Small intestine (tissue), 7 donors: ENCODE measurements around the gene SMTNL1. TPM values are rescaled to one million over a fixed set of nuclear protein-coding genes. Genes with fewer than 3 reads are reported as not detected.
A peak's percentile ranks its signal among the peaks of the same experiment; 100 is the strongest.

Source experiments
- DNase-seq, 2 donors: peaks; one replicate each; pipeline versions ENCODE4 v3.0.0 to v3.0.0-alpha.2; 2013
- FAIRE-seq: peaks from 2 replicates; lab custom pipeline; 2012; peaks lifted over from hg19 to GRCh38; lab: Jason Lieb, UNC
- H3K27ac ChIP-seq, 3 donors: one replicate each; pipeline ENCODE4 v1.5.1; 2013; ENCODE audit warnings: low read length in 2 of 3, mild to moderate bottlenecking in 2 of 3, control low read depth in 1 of 3, inconsistent platforms in 1 of 3, low read depth in 1 of 3, moderate library complexity in 1 of 3
- H3K27me3 ChIP-seq, 3 donors: one replicate each; pipeline ENCODE4 v1.6.1; 2013; ENCODE audit warnings: low read length in 3 of 3, inconsistent platforms in 1 of 3; ENCODE audit not compliant: control insufficient read depth in 3 of 3, insufficient read depth in 3 of 3
- H3K36me3 ChIP-seq, 3 donors: one replicate each; pipeline ENCODE4 v1.6.1; 2013; ENCODE audit warnings: low read length in 3 of 3, inconsistent platforms in 1 of 3, low read depth in 1 of 3, mild to moderate bottlenecking in 1 of 3, moderate library complexity in 1 of 3; ENCODE audit not compliant: control insufficient read depth in 3 of 3, insufficient read depth in 2 of 3
- H3K4me1 ChIP-seq, 3 donors: one replicate each; pipeline ENCODE4 v1.6.1; 2013; ENCODE audit warnings: low read length in 2 of 3, inconsistent platforms in 1 of 3, low read depth in 1 of 3, mild to moderate bottlenecking in 1 of 3, moderate library complexity in 1 of 3; ENCODE audit not compliant: control insufficient read depth in 3 of 3, insufficient read depth in 2 of 3
- H3K4me3 ChIP-seq, 3 donors: one replicate each; pipeline ENCODE4 v1.5.1; 2013; ENCODE audit warnings: low read length in 3 of 3, control low read depth in 1 of 3, inconsistent platforms in 1 of 3, low read depth in 1 of 3, mild to moderate bottlenecking in 1 of 3, moderate library complexity in 1 of 3
- H3K9me3 ChIP-seq, 2 donors: one replicate each; pipeline ENCODE4 v1.6.1; 2013; ENCODE audit warnings: low read depth in 1 of 2, low read length in 1 of 2; ENCODE audit not compliant: control insufficient read depth in 2 of 2, insufficient read depth in 1 of 2
- WGBS, 3 donors: extraction: QIAGEN DNeasy Blood & Tissue Kit; methylation state at CpG; one replicate each; pipeline ENCODE4 v1.1.7; 2013; 5-methylcytosine and 5-hydroxymethylcytosine counted together
- polyA plus RNA-seq, 4 donors: library from polyadenylated mRNA; stranded (reverse) in 3 of 4; unstranded in 1 of 4; fragments of 200-250 nt in 3 of 4; fragments of 120-200 nt in 1 of 4; gene quantifications; one replicate each; pipeline versions ENCODE4 v1.2.1 to v1.2.3, GENCODE V29; 2013
- donor health status: healthy with polysubstance abuse.
- donor health status: control.
- donor health status: control.
- donor health status: Bipolar disorder and iron deficiency.
- donor health status: healthy.

Gene SMTNL1
- polyA plus RNA-seq, 4 donors = 0.58 TPM; not detected in 3

DNA sequence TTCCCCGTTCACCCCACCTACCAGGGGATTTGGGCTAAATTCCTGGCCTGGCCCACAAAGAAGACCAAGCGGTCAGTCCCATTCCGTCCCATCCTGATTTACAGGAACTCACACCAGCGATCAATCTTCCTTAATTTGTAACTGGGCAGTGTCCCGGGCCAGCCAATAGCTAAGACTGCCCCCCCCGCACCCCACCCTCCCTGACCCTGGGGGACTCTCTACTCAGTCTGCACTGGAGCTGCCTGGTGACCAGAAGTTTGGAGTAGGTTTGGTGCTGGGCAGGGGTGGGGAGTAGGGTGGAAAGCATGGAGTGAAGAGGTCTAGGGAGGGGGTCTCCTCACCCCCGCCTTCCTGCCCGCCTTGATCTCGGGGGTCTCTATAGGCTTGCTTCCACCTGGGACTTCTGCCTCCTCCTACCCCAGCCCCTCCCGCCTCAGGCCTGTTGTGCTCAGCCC, 60.1 kb downstream of the SMTNL1 start, which contains the start of gene SERPING1:
TSS of gene SERPING1 (plus strand) at position 225 of the 455 bp plus-strand sequence. CDS start 586 bp downstream, outside the sequence.
- Histone ChIP-seq H3K27me3 (peaks cover 0 to 12% (median 0%) of the 10 kb centered on the region in 3 donors), H3K27ac (peak within 1 kb of the TSS in 2 of 3 donors; percentile 47 to 95), H3K9me3 (no peaks in the 10 kb centered on the region), H3K36me3 (no peaks in the 10 kb centered on the region), H3K4me1 (no peaks in the 10 kb centered on the region), H3K4me3 (peak within 1 kb of the TSS; percentile 7 to 46 (median 38))
- DNase-seq = peak in 1 of 2 donors; percentile 24
- WGBS, 3 donors = 29 to 54% (median 44%) methylated on average over 9 to 10 of the region's 10 CpGs
- FAIRE-seq = no peak

GRCh38 chr11:57597916-57598830, 60.8 kb downstream of the SMTNL1 start:
- whole genome bisulfite sequencing, 3 donors = 4 to 9% (median 5%) methylated on average over 31 to 33 of the region's 33 CpGs
- H3K27ac ChIP-seq = peak overlapping the region in 2 of 3 donors; percentile 47 to 95
- FAIRE-seq = no peak

DNA sequence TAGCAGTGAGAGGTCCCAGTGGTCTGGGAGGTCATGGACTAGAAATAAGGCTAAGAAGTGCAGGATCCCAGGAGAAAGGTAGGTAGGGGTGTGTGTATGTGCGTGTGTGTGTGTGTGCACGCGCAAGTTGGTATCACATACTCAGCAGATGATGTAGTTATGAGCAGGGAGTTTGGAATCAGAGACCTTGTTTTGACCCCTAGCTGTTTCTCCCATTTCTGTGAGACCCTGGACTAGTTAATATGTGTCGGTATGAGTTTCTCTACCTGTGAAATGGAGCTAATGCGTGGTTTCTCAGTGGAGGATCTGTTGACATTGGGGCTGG, 61.4 kb downstream of the SMTNL1 start:
- Histone ChIP-seq H3K9me3 (no peaks in the 10 kb centered on the region), H3K4me1 (no peaks in the 10 kb centered on the region), H3K4me3 (peak overlapping the region in 1 of 3 donors; percentile 46), H3K27me3 (peaks cover 0 to 12% (median 0%) of the 10 kb centered on the region in 3 donors), H3K27ac (peak overlapping the region in 2 of 3 donors; percentile 47 to 69), H3K36me3 (no peaks in the 10 kb centered on the region)
- DNase-seq (no peak), FAIRE-seq (no peak)
- WGBS, 3 donors = 68 to 81% (median 80%) methylated on average over 5 of the region's 5 CpGs

More at GRCh38 chr11:57597916-57598830, 60.8 kb downstream of the SMTNL1 start:
- no peaks in the 10 kb centered on the region for H3K4me1 ChIP-seq
- DNase-seq = peak in 1 of 2 donors; percentile 49
- peaks cover 0 to 12% (median 0%) of the 10 kb centered on the region in 3 donors for H3K27me3 ChIP-seq
- H3K4me3 ChIP-seq = peak overlapping the region; percentile 7 to 46 (median 38)
- no peaks in the 10 kb centered on the region for H3K9me3 ChIP-seq
- no peaks in the 10 kb centered on the region for H3K36me3 ChIP-seq

DNA sequence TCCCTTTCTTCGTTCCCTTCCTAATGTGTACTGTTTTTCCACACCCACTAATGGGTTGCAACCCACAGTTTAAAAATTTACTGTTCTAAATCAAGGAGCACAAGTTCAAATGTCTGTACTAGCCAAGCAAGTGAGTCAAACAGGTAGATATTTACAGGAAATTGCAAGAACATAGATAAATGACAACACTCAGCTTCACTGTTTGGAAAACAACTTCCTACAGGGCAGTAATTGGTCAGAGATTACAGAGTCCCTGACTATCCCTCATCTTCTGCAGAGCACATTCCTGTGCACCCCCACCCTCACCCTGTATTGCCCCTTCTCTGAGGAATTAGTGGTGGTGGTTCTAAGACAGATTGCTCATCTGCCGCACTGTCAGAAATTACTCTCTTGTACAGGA, 62.0 kb downstream of the SMTNL1 start:
- no peaks in the 10 kb centered on the region for H3K9me3 ChIP-seq
- peak overlapping the region in 1 of 3 donors; percentile 69 for H3K27ac ChIP-seq
- WGBS, 3 donors = 36 to 79% (median 55%) methylated on average over 2 of the region's 2 CpGs
- FAIRE-seq (no peak), DNase-seq (no peak)
- peaks cover 0 to 12% (median 0%) of the 10 kb centered on the region in 3 donors for H3K27me3 ChIP-seq
- no peaks in the 10 kb centered on the region for H3K36me3 ChIP-seq
- H3K4me3 ChIP-seq = no peak overlapping the region
- H3K4me1 ChIP-seq = no peaks in the 10 kb centered on the region

Other genes with a start within 250 kb of the SMTNL1 start
- 100 to 1,000 TPM in 1 of 4 donors, 10 to 100 TPM in 3; 72.1 to 178 (median 98.6) TPM for gene TNKS1BP1, start 212.6 kb upstream of the SMTNL1 start, polyA plus RNA-seq
- 10 to 100 TPM; 32.4 to 95.4 (median 63.7) TPM for gene SSRP1, start 201.7 kb upstream of the SMTNL1 start, polyA plus RNA-seq
- gene P2RX3, start 199.2 kb upstream of the SMTNL1 start, polyA plus RNA-seq = under 1 TPM in 2 of 4 donors, not detected in 2; 0.46 to 0.68 TPM
- gene PRG3, start 156.4 kb upstream of the SMTNL1 start, polyA plus RNA-seq = under 1 TPM in 1 of 4 donors, not detected in 3; 0.22 TPM
- gene PRG2, start 146.9 kb upstream of the SMTNL1 start, polyA plus RNA-seq = under 1 TPM in 2 of 4 donors, not detected in 2; 0.15 to 0.31 TPM
- 10 to 100 TPM in 2 of 4 donors, 1 to 10 TPM in 2; 2.4 to 13.8 (median 8.3) TPM for gene SLC43A3, start 110.5 kb upstream of the SMTNL1 start, polyA plus RNA-seq
- under 1 TPM in 2 of 4 donors, not detected in 2; 0.70 to 0.87 TPM for gene RTN4RL2, start 77.1 kb upstream of the SMTNL1 start, polyA plus RNA-seq
- gene SLC43A1, start 21.9 kb upstream of the SMTNL1 start, polyA plus RNA-seq = 10 to 100 TPM in 2 of 4 donors, 1 to 10 TPM in 1, under 1 TPM in 1; 0.67 to 25.0 (median 7.9) TPM
- gene TIMM10, start 6.8 kb upstream of the SMTNL1 start, polyA plus RNA-seq = 10 to 100 TPM; 26.0 to 84.8 (median 60.7) TPM
- gene UBE2L6, start 30.1 kb downstream of the SMTNL1 start, polyA plus RNA-seq = 10 to 100 TPM; 51.7 to 72.3 (median 58.7) TPM
- gene SERPING1, start 60.1 kb downstream of the SMTNL1 start, polyA plus RNA-seq = 100 to 1,000 TPM in 1 of 4 donors, 10 to 100 TPM in 2, 1 to 10 TPM in 1; 5.4 to 201 (median 20.3) TPM
- 1 to 10 TPM in 2 of 4 donors, under 1 TPM in 1, not detected in 1; 0.86 to 2.2 (median 1.4) TPM for gene YPEL4, start 112.3 kb downstream of the SMTNL1 start, polyA plus RNA-seq
- gene CLP1, start 120.2 kb downstream of the SMTNL1 start, polyA plus RNA-seq = 10 to 100 TPM; 10.3 to 14.7 (median 13.0) TPM
- gene ZDHHC5, start 130.5 kb downstream of the SMTNL1 start, polyA plus RNA-seq = 10 to 100 TPM; 19.5 to 46.7 (median 30.6) TPM
- 10 to 100 TPM; 12.4 to 18.4 (median 17.0) TPM for gene MED19, start 174.6 kb downstream of the SMTNL1 start, polyA plus RNA-seq
- gene TMX2, start 175.0 kb downstream of the SMTNL1 start, polyA plus RNA-seq = 100 to 1,000 TPM in 1 of 4 donors, 10 to 100 TPM in 3; 43.4 to 152 (median 81.3) TPM
- 100 to 1,000 TPM in 3 of 4 donors, 10 to 100 TPM in 1; 78.3 to 148 (median 128) TPM for gene SELENOH, start 203.9 kb downstream of the SMTNL1 start, polyA plus RNA-seq
- under 1 TPM in 1 of 4 donors, not detected in 3; 0.10 TPM for gene BTBD18, start 214.2 kb downstream of the SMTNL1 start, polyA plus RNA-seq
- 100 to 1,000 TPM in 2 of 4 donors, 10 to 100 TPM in 2; 62.2 to 195 (median 119) TPM for gene CTNND1, start 224.2 kb downstream of the SMTNL1 start, polyA plus RNA-seq